SK-N-SH (cell line): Measurements from ENCODE around the gene KANTR. TPM values are rescaled to one million over a fixed set of nuclear protein-coding genes. Genes with fewer than 3 reads are reported as not detected.

ENCODE experiments used
- CTCF ChIA-PET: fragments of 300-600, 350-600 bp; formaldehyde crosslinking; extraction: SDS; loops from one replicate; lab custom pipeline; 2021; lab: Yijun Ruan, JAX
- POLR2A ChIA-PET: fragments of 350-600 bp; sonication (Branson Sonifier 250); formaldehyde crosslinking; extraction: SDS; loops from one replicate; lab custom pipeline; 2020; ENCODE audit warnings: antibody characterized with exemption, inconsistent platforms; lab: Yijun Ruan, JAX
- DNase-seq: peaks from one replicate; pipeline ENCODE4 v3.0.0; 2012
- H2AFZ ChIP-seq: fragments of 200-600 bp; sonication (generic); 2 replicates; pipeline ENCODE4 v1.8.1; 2016; ENCODE audit warnings: antibody characterized with exemption, mild to moderate bottlenecking, low read depth
- H3F3A ChIP-seq: fragments of 200-600 bp; sonication (generic); replicated peaks from 2 replicates; pipeline ENCODE3; 2016; ENCODE audit warnings: antibody characterized with exemption, mild to moderate bottlenecking; ENCODE audit not compliant: insufficient read depth
- H3K27ac ChIP-seq, 2 experiments: fragments of 200-500 bp in 1 of 2; fragments of 200-600 bp in 1 of 2; sonication (Bioruptor generic) in 1 of 2; sonication (generic), shearing (Covaris generic) in 1 of 2; 2 replicates each; pipeline versions ENCODE4 v1.5.1 to v1.6.1; 2014 to 2016; ENCODE audit warnings: low read depth in 2 of 2, inconsistent platforms in 1 of 2, low read length in 1 of 2, mild to moderate bottlenecking in 1 of 2, mixed read lengths in 1 of 2
- H3K27me3 ChIP-seq: fragments of 200-600 bp; sonication (generic), shearing (Covaris generic); 2 replicates; pipeline ENCODE4 v1.6.1; 2016; ENCODE audit warnings: mixed run types; ENCODE audit not compliant: insufficient read depth
- H3K36me3 ChIP-seq, 2 experiments: fragments of 200-500 bp in 1 of 2; fragments of 200-600 bp in 1 of 2; sonication (Bioruptor generic) in 1 of 2; sonication (generic) in 1 of 2; replicated peaks in 1 of 2; 2 replicates each; pipeline versions ENCODE3 to v1.5.1; 2014 to 2016; ENCODE audit warnings: low read length in 1 of 2, mild to moderate bottlenecking in 1 of 2; ENCODE audit not compliant: insufficient read depth in 2 of 2, control insufficient read depth in 1 of 2
- H3K4me1 ChIP-seq, 2 experiments: fragments of 200-500 bp in 1 of 2; fragments of 200-600 bp in 1 of 2; sonication (Bioruptor generic) in 1 of 2; sonication (generic), shearing (Covaris generic) in 1 of 2; 2 replicates each; pipeline versions ENCODE4 v1.5.1 to v1.6.1; 2014 to 2016; ENCODE audit warnings: low read depth in 1 of 2, low read length in 1 of 2, mixed run types in 1 of 2; ENCODE audit not compliant: insufficient read depth in 2 of 2, control insufficient read depth in 1 of 2
- H3K4me2 ChIP-seq: fragments of 200-600 bp; sonication (generic), shearing (Covaris generic); 2 replicates; pipeline ENCODE4 v1.6.1; 2017; ENCODE audit warnings: mixed run types
- H3K4me3 ChIP-seq, 2 experiments: fragments of 200-500 bp in 1 of 2; fragments of 200-600 bp in 1 of 2; sonication (Bioruptor generic) in 1 of 2; sonication (generic), shearing (Covaris generic) in 1 of 2; 2 replicates each; pipeline versions ENCODE4 v1.5.1 to v1.8.1; 2014 to 2016; ENCODE audit warnings: low read depth in 2 of 2, inconsistent platforms in 1 of 2, low read length in 1 of 2, mild to moderate bottlenecking in 1 of 2, mixed read lengths in 1 of 2, moderate library complexity in 1 of 2
- H3K79me2 ChIP-seq: fragments of 200-600 bp; sonication (generic); 2 replicates; pipeline ENCODE4 v1.8.1; 2017; ENCODE audit warnings: mild to moderate bottlenecking; ENCODE audit not compliant: insufficient read depth
- H3K9ac ChIP-seq: fragments of 200-600 bp; sonication (generic); 2 replicates; pipeline ENCODE4 v1.6.1; 2017; ENCODE audit warnings: mixed run types
- H3K9me2 ChIP-seq: fragments of 200-600 bp; sonication (generic); 2 replicates; pipeline ENCODE4 v1.6.1; 2017; ENCODE audit warnings: mixed run types
- H3K9me3 ChIP-seq: fragments of 200-600 bp; sonication (generic); 2 replicates; pipeline ENCODE4 v1.6.1; 2017; ENCODE audit warnings: mixed run types, mild to moderate bottlenecking, moderate library complexity
- H4K20me1 ChIP-seq: fragments of 200-600 bp; sonication (generic); 2 replicates; pipeline ENCODE4 v1.6.1; 2017; ENCODE audit warnings: mild to moderate bottlenecking, mixed run types; ENCODE audit not compliant: insufficient read depth
- CTCF ChIP-seq: fragments of 200-600 bp; sonication (generic); IDR thresholded peaks from 2 replicates; pipeline ENCODE4 v1.6.1; 2017; ENCODE audit warnings: antibody characterized with exemption, mild to moderate bottlenecking, moderate library complexity
- ELF1 ChIP-seq: IDR thresholded peaks from 2 replicates; pipeline ENCODE4 v1.4.0; 2012
- EP300 ChIP-seq, 2 experiments: IDR thresholded peaks; 2 replicates each; pipeline versions ENCODE4 v1.4.0 to v1.6.1; 2012; ENCODE audit warnings: borderline replicate concordance in 1 of 2, low read depth in 1 of 2, low read length in 1 of 2
- FOSL2 ChIP-seq: IDR thresholded peaks from 2 replicates; pipeline ENCODE4 v1.4.0; 2012; ENCODE audit warnings: low read depth, mild to moderate bottlenecking, moderate library complexity, borderline replicate concordance
- FOXJ3 ChIP-seq: sonication (generic); formaldehyde crosslinking; IDR thresholded peaks from 2 replicates; pipeline ENCODE4 v1.5.1; 2020; ENCODE audit warnings: mild to moderate bottlenecking, missing genetic modification reagents
- FOXM1 ChIP-seq: IDR thresholded peaks from 2 replicates; pipeline ENCODE4 v1.4.0; 2012; ENCODE audit warnings: low read depth, mild to moderate bottlenecking
- JUND ChIP-seq: IDR thresholded peaks from 2 replicates; pipeline ENCODE4 v1.4.0; 2012
- MEF2A ChIP-seq: IDR thresholded peaks from 2 replicates; pipeline ENCODE4 v1.4.0; 2012; ENCODE audit warnings: low read depth, borderline replicate concordance
- MXI1 ChIP-seq: IDR thresholded peaks from 2 replicates; pipeline ENCODE4 v1.6.1; 2012; ENCODE audit warnings: mild to moderate bottlenecking, low read depth, low read length, improper control_type of control experiment
- NFIC ChIP-seq: IDR thresholded peaks from 2 replicates; pipeline ENCODE4 v1.4.0; 2012; ENCODE audit warnings: borderline replicate concordance
- POLR2AphosphoS5 ChIP-seq: IDR thresholded peaks from 2 replicates; pipeline ENCODE4 v1.6.1; 2012; ENCODE audit warnings: low read depth, low read length
- RAD21 ChIP-seq: IDR thresholded peaks from 2 replicates; pipeline ENCODE4 v1.6.1; 2012; ENCODE audit warnings: mild to moderate bottlenecking, low read length
- SIN3A ChIP-seq: IDR thresholded peaks from 2 replicates; pipeline ENCODE4 v1.6.1; 2012; ENCODE audit warnings: low read depth, mild to moderate bottlenecking, low read length, moderate library complexity, borderline replicate concordance
- SMC3 ChIP-seq: IDR thresholded peaks from 2 replicates; pipeline ENCODE4 v1.6.1; 2012; ENCODE audit warnings: low read depth, low read length, improper control_type of control experiment
- TAF1 ChIP-seq: IDR thresholded peaks from 2 replicates; pipeline ENCODE4 v1.6.1; 2012; ENCODE audit warnings: low read depth, mild to moderate bottlenecking, low read length, moderate library complexity, borderline replicate concordance
- TCF12 ChIP-seq: IDR thresholded peaks from 2 replicates; pipeline ENCODE4 v1.4.0; 2012
- USF1 ChIP-seq: IDR thresholded peaks from 2 replicates; pipeline ENCODE4 v1.4.0; 2012; ENCODE audit warnings: low read depth, borderline replicate concordance
- YY1 ChIP-seq: IDR thresholded peaks from 2 replicates; pipeline ENCODE4 v1.4.0; 2012; ENCODE audit warnings: low read depth, mild to moderate bottlenecking
- WGBS: methylation state at CpG from one replicate; pipeline ENCODE4 v1.1.6; 2017; ENCODE audit warnings: low lambda C conversion rate; 5-methylcytosine and 5-hydroxymethylcytosine counted together
- polyA plus RNA-seq, 3 experiments: library from polyadenylated mRNA; depleted of rRNA; stranded (reverse); fragments of >200 nt; gene quantifications; 2 replicates each; pipeline ENCODE4 v1.2.3, GENCODE V29; 2012
- TF ChIP-seq, protein P1 (sequence below): fragments of 150-350 bp; IDR thresholded peaks from 2 replicates; pipeline ENCODE4 v1.6.1; 2016; ENCODE audit warnings: mild to moderate bottlenecking, low read depth, low read length
- TF ChIP-seq, protein P2 (sequence below): fragments of 150-350 bp; IDR thresholded peaks from 2 replicates; pipeline ENCODE4 v1.6.1; 2017; ENCODE audit warnings: antibody characterized with exemption, low read length, low read depth, borderline replicate concordance

The KANTR gene
- polyA plus RNA-seq, 1 of the 3 experiments (the other 2 are of a cell fraction): 2.1 TPM

- no peak overlapping the region for H3K27ac ChIP-seq
- H3K27me3 ChIP-seq: no peaks in the 10 kb centered on the region
- H2AFZ ChIP-seq: no peak overlapping the region
- DNase-seq: no peak
- H3K79me2 ChIP-seq: no peaks in the 10 kb centered on the region
- H3K36me3 ChIP-seq: no peaks in the 10 kb centered on the region
- H3K4me3 ChIP-seq: no peak overlapping the region
- H3F3A ChIP-seq: no peaks in the 10 kb centered on the region
- ChIA-PET POLR2A (no interaction called here), CTCF (no interaction called here)
- H3K9me3 ChIP-seq: no peaks in the 10 kb centered on the region
- no peaks in the 10 kb centered on the region for H3K9me2 ChIP-seq
- 67% methylated on average over 8 of the region's 8 CpGs for WGBS
- no peaks in the 10 kb centered on the region for H3K4me1 ChIP-seq
- no peaks in the 10 kb centered on the region for H4K20me1 ChIP-seq
- TF ChIP-seq YY1: no peak
- TF ChIP-seq MEF2A: no peak
- no peak for TF ChIP-seq FOSL2
- TF ChIP-seq FOXJ3 (CRISPR knock-in tag): no peak
- no peak for TF ChIP-seq SIN3A
- no peak for TF ChIP-seq JUND
- no peak for TF ChIP-seq CTCF
- no peak for TF ChIP-seq RAD21
- TF ChIP-seq ELF1: no peak
- no peak for TF ChIP-seq TCF12
- TF ChIP-seq TAF1: no peak
- no peak for TF ChIP-seq SMC3
- TF ChIP-seq POLR2AphosphoS5: no peak
- no peak for TF ChIP-seq NFIC
- TF ChIP-seq FOXM1: no peak
- TF ChIP-seq USF1: no peak
- TF ChIP-seq, protein P1, sequence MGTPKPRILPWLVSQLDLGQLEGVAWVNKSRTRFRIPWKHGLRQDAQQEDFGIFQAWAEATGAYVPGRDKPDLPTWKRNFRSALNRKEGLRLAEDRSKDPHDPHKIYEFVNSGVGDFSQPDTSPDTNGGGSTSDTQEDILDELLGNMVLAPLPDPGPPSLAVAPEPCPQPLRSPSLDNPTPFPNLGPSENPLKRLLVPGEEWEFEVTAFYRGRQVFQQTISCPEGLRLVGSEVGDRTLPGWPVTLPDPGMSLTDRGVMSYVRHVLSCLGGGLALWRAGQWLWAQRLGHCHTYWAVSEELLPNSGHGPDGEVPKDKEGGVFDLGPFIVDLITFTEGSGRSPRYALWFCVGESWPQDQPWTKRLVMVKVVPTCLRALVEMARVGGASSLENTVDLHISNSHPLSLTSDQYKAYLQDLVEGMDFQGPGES: no peak
- TF ChIP-seq MXI1: no peak
- TF ChIP-seq, protein P2, sequence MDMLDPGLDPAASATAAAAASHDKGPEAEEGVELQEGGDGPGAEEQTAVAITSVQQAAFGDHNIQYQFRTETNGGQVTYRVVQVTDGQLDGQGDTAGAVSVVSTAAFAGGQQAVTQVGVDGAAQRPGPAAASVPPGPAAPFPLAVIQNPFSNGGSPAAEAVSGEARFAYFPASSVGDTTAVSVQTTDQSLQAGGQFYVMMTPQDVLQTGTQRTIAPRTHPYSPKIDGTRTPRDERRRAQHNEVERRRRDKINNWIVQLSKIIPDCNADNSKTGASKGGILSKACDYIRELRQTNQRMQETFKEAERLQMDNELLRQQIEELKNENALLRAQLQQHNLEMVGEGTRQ: no peak
- no peak for TF ChIP-seq EP300 (IDR thresholded peaks at IDR 0.05; ENCODE audit: borderline replicate concordance in 1 of 2, low read depth in 1 of 2, low read length in 1 of 2)
- no peak overlapping the region for H3K9ac ChIP-seq
- no peak overlapping the region for H3K4me2 ChIP-seq
Measured at GRCh38 chrX:53155512-53156206, 61.7 kb downstream of the KANTR start.
